ENCODE measurements around the gene HIVEP2. TPM values are rescaled to one million over a fixed set of nuclear protein-coding genes. Genes with fewer than 3 reads are reported as not detected.

The HIVEP2 gene
- total RNA-seq, 2 experiments from 2014 or later, result 48.4 to 48.6 TPM

- ATAC-seq (ENCODE audit: poor library complexity), result no peak
- H3K4me1 ChIP-seq (ENCODE audit: insufficient read depth, low read length), result no peaks in the 10 kb centered on the region
- ChIA-PET POLR2A (interaction anchor here (0.7 to 1.6 kb wide), 5 partner anchors 26 to 601 kb away, joined by 3 to 11 read pairs (median 4); no protein-coding TSS in a partner anchor), CTCF (interaction anchor here (1.0 to 2.3 kb wide), 3 partner anchors 70 to 113 kb away, joined by 3 to 5 read pairs (median 3); no protein-coding TSS in a partner anchor)
- Mint-ChIP-seq H3K27ac (peak overlapping the region; percentile 98), H3K9me3 (no peaks in the 10 kb centered on the region), H3K36me3 (ENCODE audit: low read depth) (peaks cover 5% of the 10 kb centered on the region), H3K4me1 (ENCODE audit: low read depth) (peaks cover 30% of the 10 kb centered on the region), H3K27me3 (no peaks in the 10 kb centered on the region), H3K4me3 (no peak overlapping the region)
- no peaks in the 10 kb centered on the region for H3K36me3 ChIP-seq (ENCODE audit: insufficient read depth, low read length)
- H3K27me3 ChIP-seq (ENCODE audit: control insufficient read depth in 1 of 2, insufficient read depth in 2 of 2, low read length in 2 of 2), result no peaks in the 10 kb centered on the region
- H3K9me3 ChIP-seq (ENCODE audit: control insufficient read depth in 1 of 2, insufficient read depth in 1 of 2, low read length in 2 of 2), result no peaks in the 10 kb centered on the region
- no peak overlapping the region for H3K4me3 ChIP-seq (ENCODE audit: low read length)
- DNase-seq, result peak in 1 of 14 experiments; percentile 46
- TF ChIP-seq CTCF (IDR thresholded peaks at IDR 0.05), result no peak
- intact Hi-C loops (cut with DNase I, micrococcal nuclease), result loop anchor here (1.0 to 5.0 kb wide), 3 partner anchors 259 to 475 kb away; no protein-coding TSS in a partner anchor
- no peak overlapping the region for H3K27ac ChIP-seq (ENCODE audit: low read depth in 1 of 2, low read length in 2 of 2)
Observed at GRCh38 chr6:142952614-142953013, 7.6 kb upstream of the HIVEP2 start.

- ATAC-seq (ENCODE audit: poor library complexity), result no peak
- Histone ChIP-seq H3K27ac (ENCODE audit: low read depth in 1 of 2, low read length in 2 of 2) (no peak overlapping the region), H3K4me1 (ENCODE audit: insufficient read depth, low read length) (peaks cover 8% of the 10 kb centered on the region), H3K36me3 (ENCODE audit: insufficient read depth, low read length) (no peaks in the 10 kb centered on the region), H3K9me3 (ENCODE audit: control insufficient read depth in 1 of 2, insufficient read depth in 1 of 2, low read length in 2 of 2) (no peaks in the 10 kb centered on the region), H3K27me3 (ENCODE audit: control insufficient read depth in 1 of 2, insufficient read depth in 2 of 2, low read length in 2 of 2) (no peaks in the 10 kb centered on the region), H3K4me3 (ENCODE audit: low read length) (no peak overlapping the region)
- Mint-ChIP-seq H3K27me3 (no peaks in the 10 kb centered on the region), H3K9me3 (no peaks in the 10 kb centered on the region), H3K36me3 (ENCODE audit: low read depth) (peaks cover 20% of the 10 kb centered on the region), H3K4me3 (no peak overlapping the region), H3K27ac (peak overlapping the region; percentile 98), H3K4me1 (ENCODE audit: low read depth) (peaks cover 31% of the 10 kb centered on the region)
- TF ChIP-seq CTCF (IDR thresholded peaks at IDR 0.05), result no peak
- DNase-seq, result no peak
- ChIA-PET POLR2A (interaction anchor here (0.6 kb wide), 1 partner anchor 22 kb away, joined by 3 read pairs; no protein-coding TSS in a partner anchor), CTCF (interaction anchor here (0.6 kb wide), 1 partner anchor 295 kb away, joined by 3 read pairs; no protein-coding TSS in a partner anchor)
- intact Hi-C loops (cut with DNase I, micrococcal nuclease), result loop anchor here in 1 of 2 experiments (2.0 to 5.0 kb wide), 3 partner anchors 203 to 477 kb away; no protein-coding TSS in a partner anchor
Observed at GRCh38 chr6:142950291-142950690, 5.3 kb upstream of the HIVEP2 start.

GRCh38 chr6:142947714-142948480 is 2.9 kb upstream of the HIVEP2 start:
- intact Hi-C loops (cut with DNase I, micrococcal nuclease), result loop anchor here (2.0 to 5.0 kb wide), 4 partner anchors 41 to 551 kb away; partner anchors contain the start of gene AIG1 (in 1 of the 2)
- Histone ChIP-seq H3K27me3 (ENCODE audit: control insufficient read depth in 1 of 2, insufficient read depth in 2 of 2, low read length in 2 of 2) (no peaks in the 10 kb centered on the region), H3K4me3 (ENCODE audit: low read length) (peak overlapping the region; percentile 94), H3K27ac (ENCODE audit: low read depth in 1 of 2, low read length in 2 of 2) (peak overlapping the region; percentile 98 to 100), H3K36me3 (ENCODE audit: insufficient read depth, low read length) (no peaks in the 10 kb centered on the region), H3K4me1 (ENCODE audit: insufficient read depth, low read length) (peaks cover 14% of the 10 kb centered on the region), H3K9me3 (ENCODE audit: control insufficient read depth in 1 of 2, insufficient read depth in 1 of 2, low read length in 2 of 2) (no peaks in the 10 kb centered on the region)
- Mint-ChIP-seq H3K36me3 (ENCODE audit: low read depth) (peaks cover 32% of the 10 kb centered on the region), H3K27ac (peak overlapping the region; percentile 98), H3K4me3 (peak overlapping the region; percentile 90), H3K27me3 (peaks cover 5% of the 10 kb centered on the region), H3K9me3 (no peaks in the 10 kb centered on the region), H3K4me1 (ENCODE audit: low read depth) (peaks cover 42% of the 10 kb centered on the region)
- no peak for ATAC-seq (ENCODE audit: poor library complexity)
- no peak for TF ChIP-seq CTCF (IDR thresholded peaks at IDR 0.05)
- ChIA-PET POLR2A (interaction anchor here (0.5 to 11.2 kb wide), 11 partner anchors 10 to 473 kb away, joined by 3 to 382 read pairs (median 8); no protein-coding TSS in a partner anchor), CTCF (no interaction called here)
- DNase-seq, result peak in 5 of 14 experiments; percentile 8 to 76 (median 18)
